Adrenal gland (tissue), 5 donors: ENCODE data around the gene MUC13.

Source experiments
- POLR2A ChIP-seq, 2 donors: fragments of 450-650 bp; IDR thresholded peaks; one replicate each; pipeline ENCODE4 v1.6.1; 2017; ENCODE audit warnings: antibody characterized with exemption in 2 of 2, mild to moderate bottlenecking in 2 of 2, moderate library complexity in 1 of 2
- TF ChIP-seq, protein P1 (sequence below), 6 experiments: fragments of 450-650 bp in 4 of 6; fragments of 200-600 bp in 2 of 6; sonication (generic) in 1 of 6; IDR thresholded peaks; 1 replicate in 5 of 6; 2 replicates in 1 of 6; pipeline versions ENCODE4 v1.5.1 to v1.8.0; 2016 to 2021; ENCODE audit warnings: antibody characterized with exemption in 6 of 6, mild to moderate bottlenecking in 2 of 6, moderate library complexity in 1 of 6
- donor health status: DM: no; HTN: no; CAD: no.

DNA sequence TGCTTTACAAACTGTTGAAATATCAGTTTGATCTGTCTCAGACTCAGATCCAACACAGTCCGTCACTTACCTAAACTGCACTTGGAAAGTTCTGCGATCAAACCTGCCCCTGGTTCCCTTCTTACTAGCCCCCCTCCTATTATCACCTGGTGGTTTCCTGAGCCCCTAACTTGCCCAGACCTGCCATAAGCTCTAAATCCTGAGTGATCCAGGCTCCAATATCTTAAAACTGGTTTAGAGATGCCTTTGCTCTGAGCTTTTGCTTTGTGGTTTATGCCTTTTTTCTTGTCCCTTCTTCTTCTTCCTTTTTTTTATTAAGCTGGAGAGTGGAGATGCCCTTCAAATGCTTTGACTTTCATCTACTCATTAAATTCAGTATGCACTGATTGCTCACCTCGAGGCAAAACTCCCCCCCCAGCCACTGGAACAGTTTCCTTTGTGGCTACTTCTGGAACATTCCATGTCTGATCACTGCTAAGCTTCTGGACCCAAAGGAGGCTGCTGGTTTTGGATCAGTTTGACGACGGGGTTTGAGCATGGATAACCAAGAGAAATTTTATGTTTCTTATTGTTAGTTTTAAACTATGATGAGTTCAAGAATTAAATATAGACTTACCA lies 43.9 kb downstream of the MUC13 start:
- TF ChIP-seq, protein P1, sequence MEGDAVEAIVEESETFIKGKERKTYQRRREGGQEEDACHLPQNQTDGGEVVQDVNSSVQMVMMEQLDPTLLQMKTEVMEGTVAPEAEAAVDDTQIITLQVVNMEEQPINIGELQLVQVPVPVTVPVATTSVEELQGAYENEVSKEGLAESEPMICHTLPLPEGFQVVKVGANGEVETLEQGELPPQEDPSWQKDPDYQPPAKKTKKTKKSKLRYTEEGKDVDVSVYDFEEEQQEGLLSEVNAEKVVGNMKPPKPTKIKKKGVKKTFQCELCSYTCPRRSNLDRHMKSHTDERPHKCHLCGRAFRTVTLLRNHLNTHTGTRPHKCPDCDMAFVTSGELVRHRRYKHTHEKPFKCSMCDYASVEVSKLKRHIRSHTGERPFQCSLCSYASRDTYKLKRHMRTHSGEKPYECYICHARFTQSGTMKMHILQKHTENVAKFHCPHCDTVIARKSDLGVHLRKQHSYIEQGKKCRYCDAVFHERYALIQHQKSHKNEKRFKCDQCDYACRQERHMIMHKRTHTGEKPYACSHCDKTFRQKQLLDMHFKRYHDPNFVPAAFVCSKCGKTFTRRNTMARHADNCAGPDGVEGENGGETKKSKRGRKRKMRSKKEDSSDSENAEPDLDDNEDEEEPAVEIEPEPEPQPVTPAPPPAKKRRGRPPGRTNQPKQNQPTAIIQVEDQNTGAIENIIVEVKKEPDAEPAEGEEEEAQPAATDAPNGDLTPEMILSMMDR (IDR thresholded peaks at IDR 0.05), result no peak
- no peak for TF ChIP-seq POLR2A (IDR thresholded peaks at IDR 0.05)
